ENCODE measurements around the gene COL18A1.

The COL18A1 gene

GRCh38 chr21:45419162-45419561 lies 14.2 kb downstream of the COL18A1 start:
- no peaks in the 10 kb centered on the region for H3K4me1 ChIP-seq (ENCODE audit: control extremely low read depth in 1 of 4, control insufficient read depth in 4 of 4, insufficient read depth in 4 of 4, low read length in 3 of 4)
- ChIA-PET POLR2A (no interaction called here), CTCF (no interaction called here)
- peaks cover 0 to 5% (median 0%) of the 10 kb centered on the region in 5 experiments for H3K27me3 ChIP-seq (replicated peaks in 2 of 5; ENCODE audit: control insufficient read depth in 4 of 5, insufficient read depth in 5 of 5, low read length in 4 of 5)
- H3K27ac ChIP-seq (ENCODE audit: insufficient read depth in 1 of 2, low read depth in 1 of 2, low read length in 2 of 2, poor library complexity in 1 of 2, severe bottlenecking in 2 of 2) = no peak overlapping the region
- 96% methylated on average over 25 of the region's 25 CpGs for WGBS (ENCODE audit: insufficient coverage)
- H3K36me3 ChIP-seq (ENCODE audit: control insufficient read depth in 4 of 4, insufficient read depth in 4 of 4, low read length in 3 of 4) = no peaks in the 10 kb centered on the region
- no peak for DNase-seq
- no peak overlapping the region for H3K4me3 ChIP-seq (ENCODE audit: control insufficient read depth in 1 of 7, extremely low read depth in 1 of 7, insufficient read depth in 4 of 7, low read depth in 2 of 7, low read length in 6 of 7)
- H3K9me3 ChIP-seq (ENCODE audit: control extremely low read depth in 1 of 5, control insufficient read depth in 4 of 5, insufficient read depth in 2 of 5, low read depth in 1 of 5, low read length in 4 of 5) = no peaks in the 10 kb centered on the region

GRCh38 chr21:45420061-45421041 lies 15.4 kb downstream of the COL18A1 start:
- POLR2A ChIA-PET = no interaction called here
- Histone ChIP-seq H3K4me1 (ENCODE audit: control extremely low read depth in 1 of 4, control insufficient read depth in 4 of 4, insufficient read depth in 4 of 4, low read length in 3 of 4) (no peaks in the 10 kb centered on the region), H3K9me3 (ENCODE audit: control extremely low read depth in 1 of 5, control insufficient read depth in 4 of 5, insufficient read depth in 2 of 5, low read depth in 1 of 5, low read length in 4 of 5) (no peaks in the 10 kb centered on the region), H3K27ac (ENCODE audit: insufficient read depth in 1 of 2, low read depth in 1 of 2, low read length in 2 of 2, poor library complexity in 1 of 2, severe bottlenecking in 2 of 2) (no peak overlapping the region), H3K4me3 (ENCODE audit: control insufficient read depth in 1 of 7, extremely low read depth in 1 of 7, insufficient read depth in 4 of 7, low read depth in 2 of 7, low read length in 6 of 7) (no peak overlapping the region), H3K27me3 (replicated peaks in 2 of 5; ENCODE audit: control insufficient read depth in 4 of 5, insufficient read depth in 5 of 5, low read length in 4 of 5) (no peaks in the 10 kb centered on the region), H3K36me3 (ENCODE audit: control insufficient read depth in 4 of 4, insufficient read depth in 4 of 4, low read length in 3 of 4) (no peaks in the 10 kb centered on the region)
- no peak for DNase-seq
- CTCF ChIA-PET = no interaction called here
- WGBS (ENCODE audit: insufficient coverage) = 93% methylated on average over 35 of the region's 36 CpGs

- Histone ChIP-seq H3K9me3 (ENCODE audit: control extremely low read depth in 1 of 5, control insufficient read depth in 4 of 5, insufficient read depth in 2 of 5, low read depth in 1 of 5, low read length in 4 of 5) (no peaks in the 10 kb centered on the region), H3K27me3 (replicated peaks in 2 of 5; ENCODE audit: control insufficient read depth in 4 of 5, insufficient read depth in 5 of 5, low read length in 4 of 5) (no peaks in the 10 kb centered on the region), H3K4me3 (ENCODE audit: control insufficient read depth in 1 of 7, extremely low read depth in 1 of 7, insufficient read depth in 4 of 7, low read depth in 2 of 7, low read length in 6 of 7) (no peak overlapping the region), H3K4me1 (ENCODE audit: control extremely low read depth in 1 of 4, control insufficient read depth in 4 of 4, insufficient read depth in 4 of 4, low read length in 3 of 4) (no peaks in the 10 kb centered on the region), H3K27ac (ENCODE audit: insufficient read depth in 1 of 2, low read depth in 1 of 2, low read length in 2 of 2, poor library complexity in 1 of 2, severe bottlenecking in 2 of 2) (no peak overlapping the region), H3K36me3 (ENCODE audit: control insufficient read depth in 4 of 4, insufficient read depth in 4 of 4, low read length in 3 of 4) (no peaks in the 10 kb centered on the region)
- ChIA-PET POLR2A (no interaction called here), CTCF (no interaction called here)
- no peak for DNase-seq
- 82% methylated on average over 24 of the region's 25 CpGs for WGBS (ENCODE audit: insufficient coverage)
Observed at GRCh38 chr21:45421071-45421845, 16.3 kb downstream of the COL18A1 start.

GRCh38 chr21:45421846-45422775 lies 17.1 kb downstream of the COL18A1 start:
- Histone ChIP-seq H3K9me3 (ENCODE audit: control extremely low read depth in 1 of 5, control insufficient read depth in 4 of 5, insufficient read depth in 2 of 5, low read depth in 1 of 5, low read length in 4 of 5) (no peaks in the 10 kb centered on the region), H3K4me1 (ENCODE audit: control extremely low read depth in 1 of 4, control insufficient read depth in 4 of 4, insufficient read depth in 4 of 4, low read length in 3 of 4) (no peaks in the 10 kb centered on the region), H3K27me3 (replicated peaks in 2 of 5; ENCODE audit: control insufficient read depth in 4 of 5, insufficient read depth in 5 of 5, low read length in 4 of 5) (no peaks in the 10 kb centered on the region), H3K27ac (ENCODE audit: insufficient read depth in 1 of 2, low read depth in 1 of 2, low read length in 2 of 2, poor library complexity in 1 of 2, severe bottlenecking in 2 of 2) (no peak overlapping the region), H3K36me3 (ENCODE audit: control insufficient read depth in 4 of 4, insufficient read depth in 4 of 4, low read length in 3 of 4) (no peaks in the 10 kb centered on the region), H3K4me3 (ENCODE audit: control insufficient read depth in 1 of 7, extremely low read depth in 1 of 7, insufficient read depth in 4 of 7, low read depth in 2 of 7, low read length in 6 of 7) (no peak overlapping the region)
- ChIA-PET POLR2A (no interaction called here), CTCF (no interaction called here)
- WGBS (ENCODE audit: insufficient coverage) = 97% methylated on average over 26 of the region's 28 CpGs
- no peak for DNase-seq

GRCh38 chr21:45423201-45423955 lies 18.4 kb downstream of the COL18A1 start:
- ChIA-PET POLR2A (no interaction called here), CTCF (interaction anchor here (0.7 kb wide), 1 partner anchor 425 kb away, joined by 3 read pairs; no protein-coding TSS in a partner anchor)
- Histone ChIP-seq H3K36me3 (ENCODE audit: control insufficient read depth in 4 of 4, insufficient read depth in 4 of 4, low read length in 3 of 4) (no peaks in the 10 kb centered on the region), H3K9me3 (ENCODE audit: control extremely low read depth in 1 of 5, control insufficient read depth in 4 of 5, insufficient read depth in 2 of 5, low read depth in 1 of 5, low read length in 4 of 5) (no peaks in the 10 kb centered on the region), H3K4me1 (ENCODE audit: control extremely low read depth in 1 of 4, control insufficient read depth in 4 of 4, insufficient read depth in 4 of 4, low read length in 3 of 4) (no peaks in the 10 kb centered on the region), H3K27me3 (replicated peaks in 2 of 5; ENCODE audit: control insufficient read depth in 4 of 5, insufficient read depth in 5 of 5, low read length in 4 of 5) (no peaks in the 10 kb centered on the region), H3K27ac (ENCODE audit: insufficient read depth in 1 of 2, low read depth in 1 of 2, low read length in 2 of 2, poor library complexity in 1 of 2, severe bottlenecking in 2 of 2) (no peak overlapping the region), H3K4me3 (ENCODE audit: control insufficient read depth in 1 of 7, extremely low read depth in 1 of 7, insufficient read depth in 4 of 7, low read depth in 2 of 7, low read length in 6 of 7) (no peak overlapping the region)
- DNase-seq = no peak
- WGBS (ENCODE audit: insufficient coverage) = 95% methylated on average over 16 of the region's 23 CpGs

GRCh38 chr21:45423968-45424853 lies 19.2 kb downstream of the COL18A1 start:
- no peaks in the 10 kb centered on the region for H3K36me3 ChIP-seq (ENCODE audit: control insufficient read depth in 4 of 4, insufficient read depth in 4 of 4, low read length in 3 of 4)
- no peak overlapping the region for H3K27ac ChIP-seq (ENCODE audit: insufficient read depth in 1 of 2, low read depth in 1 of 2, low read length in 2 of 2, poor library complexity in 1 of 2, severe bottlenecking in 2 of 2)
- H3K27me3 ChIP-seq (replicated peaks in 2 of 5; ENCODE audit: control insufficient read depth in 4 of 5, insufficient read depth in 5 of 5, low read length in 4 of 5) = no peaks in the 10 kb centered on the region
- no peak for DNase-seq
- H3K4me3 ChIP-seq (ENCODE audit: control insufficient read depth in 1 of 7, extremely low read depth in 1 of 7, insufficient read depth in 4 of 7, low read depth in 2 of 7, low read length in 6 of 7) = no peak overlapping the region
- ChIA-PET POLR2A (no interaction called here), CTCF (interaction anchor here (0.7 kb wide), 1 partner anchor 424 kb away, joined by 3 read pairs; no protein-coding TSS in a partner anchor)
- WGBS (ENCODE audit: insufficient coverage) = 98% methylated on average over 32 of the region's 32 CpGs
- no peaks in the 10 kb centered on the region for H3K9me3 ChIP-seq (ENCODE audit: control extremely low read depth in 1 of 5, control insufficient read depth in 4 of 5, insufficient read depth in 2 of 5, low read depth in 1 of 5, low read length in 4 of 5)
- no peaks in the 10 kb centered on the region for H3K4me1 ChIP-seq (ENCODE audit: control extremely low read depth in 1 of 4, control insufficient read depth in 4 of 4, insufficient read depth in 4 of 4, low read length in 3 of 4)

Measured in common myeloid progenitor, CD34-positive (primary cell).